HCT116 (cell line): ENCODE measurements around the gene ABCC1.

Experiments
- POLR2A ChIP-seq: IDR thresholded peaks from 2 replicates; pipeline ENCODE4 v1.7.0; 2011; ENCODE audit warnings: borderline replicate concordance; ENCODE audit not compliant: insufficient read depth, insufficient read length; ENCODE audit errors: extremely low read depth
- ZFX ChIP-seq: fragments of 450-650 bp; IDR thresholded peaks from 2 replicates; pipeline ENCODE4 v1.6.1; 2017

DNA sequence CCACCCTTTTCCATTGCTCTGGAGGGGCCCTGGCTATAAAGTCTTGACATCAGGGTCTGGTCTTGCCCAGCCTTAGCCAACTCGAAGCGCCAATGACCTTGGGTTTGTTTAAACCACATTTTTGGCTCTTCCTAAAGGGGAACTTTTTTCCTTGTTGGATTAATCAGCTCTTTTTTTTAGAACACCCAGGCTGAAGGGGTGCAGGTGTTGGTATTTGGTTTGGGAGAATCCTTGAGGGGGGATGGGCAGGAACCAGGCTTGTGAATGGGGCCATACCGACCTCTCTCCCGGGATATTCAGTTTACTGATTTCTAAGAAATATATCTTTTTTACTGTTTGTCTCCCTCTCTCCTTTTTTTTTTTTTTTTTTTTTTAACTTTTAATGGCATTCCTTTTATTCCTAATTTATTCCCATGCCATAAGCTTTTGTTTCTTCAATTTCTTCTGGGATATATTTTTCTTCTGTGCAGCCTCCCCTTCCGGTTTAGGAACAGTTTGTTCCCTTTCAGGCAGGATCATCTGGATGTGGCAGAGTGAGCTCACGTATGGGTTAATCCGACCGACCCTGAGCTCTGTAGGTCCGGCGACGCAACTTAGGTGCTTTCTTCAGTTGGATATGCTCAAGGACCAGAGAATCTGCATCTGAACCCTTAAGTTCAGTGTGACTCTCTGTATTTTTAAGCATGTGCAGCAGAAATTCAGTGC is 144.4 kb downstream of the ABCC1 start:
- TF ChIP-seq POLR2A (no peak), ZFX (no peak)
